Vagina (tissue), 2 donors: Measurements from ENCODE around the gene IFRD1. TPM values are rescaled to one million over a fixed set of nuclear protein-coding genes. Genes with fewer than 3 reads are reported as not detected.

Source experiments
- DNase-seq, 2 donors: peaks; one replicate each; pipeline ENCODE4 v3.0.0-alpha.2; 2017; ENCODE audit errors: extremely low spot score in 2 of 2
- H3K27ac ChIP-seq: fragments of 200-600 bp; sonication (generic); one replicate; pipeline ENCODE4 v1.5.1; 2019
- H3K27me3 ChIP-seq: fragments of 200-600 bp; sonication (generic); one replicate; pipeline ENCODE4 v1.5.1; 2019
- H3K36me3 ChIP-seq, 2 donors: fragments of 200-600 bp; sonication (generic); one replicate each; pipeline ENCODE4 v1.5.1; 2017 to 2019
- H3K4me1 ChIP-seq: fragments of 200-600 bp; sonication (generic); one replicate; pipeline ENCODE4 v1.5.1; 2019
- H3K4me3 ChIP-seq, 2 donors: fragments of 200-600 bp; sonication (generic); 1 replicate in 1 of 2; 2 replicates in 1 of 2; pipeline ENCODE4 v1.5.1; 2016 to 2019
- H3K9me3 ChIP-seq: fragments of 200-600 bp; sonication (generic); one replicate; pipeline ENCODE4 v1.5.1; 2019
- CTCF ChIP-seq, 3 experiments: fragments of 450-650 bp in 2 of 3; fragments of 200-600 bp in 1 of 3; sonication (generic) in 1 of 3; IDR thresholded peaks; one replicate each; pipeline ENCODE4 v1.5.1; 2017 to 2019; ENCODE audit warnings: antibody characterized with exemption in 3 of 3, mild to moderate bottlenecking in 2 of 3, moderate library complexity in 2 of 3
- POLR2A ChIP-seq, 2 donors: fragments of 450-650 bp; IDR thresholded peaks; one replicate each; pipeline ENCODE4 v1.6.1; 2017; ENCODE audit warnings: antibody characterized with exemption in 2 of 2, mild to moderate bottlenecking in 2 of 2, moderate library complexity in 2 of 2
- POLR2AphosphoS5 ChIP-seq, 2 donors: sonication (generic); formaldehyde crosslinking; IDR thresholded peaks; one replicate each; pipeline ENCODE4 v1.9.0; 2017; ENCODE audit warnings: antibody characterized with exemption in 2 of 2, mild to moderate bottlenecking in 2 of 2, low read depth in 1 of 2; ENCODE audit not compliant: insufficient read depth in 1 of 2
- intact Hi-C: fragments of 100-400 bp; cut with DNase I; formaldehyde crosslinking; loops from one replicate; pipeline ENCODE4 v1.15.1; 2023
- total RNA-seq: library from RNA; depleted of rRNA; stranded (reverse); fragments of >200 nt; gene quantifications from one replicate; pipeline ENCODE4 v1.2.3, GENCODE V29; 2016

The IFRD1 gene
- total RNA-seq, 1 donor from 2014 or later: 70.2 TPM

- Histone ChIP-seq H3K36me3 (no peaks in the 10 kb centered on the region), H3K4me3 (no peak overlapping the region), H3K27me3 (no peaks in the 10 kb centered on the region), H3K4me1 (no peaks in the 10 kb centered on the region), H3K27ac (no peak overlapping the region), H3K9me3 (no peaks in the 10 kb centered on the region)
- intact Hi-C loops: no loop called here
- DNase-seq: no peak
- TF ChIP-seq CTCF (IDR thresholded peaks at IDR 0.05) (no peak), POLR2AphosphoS5 (IDR thresholded peaks at IDR 0.05; ENCODE audit: insufficient read depth in 1 of 2, low read depth in 1 of 2) (no peak), POLR2A (IDR thresholded peaks at IDR 0.05) (no peak)
Observed at GRCh38 chr7:112439476-112439875, 10.8 kb upstream of the IFRD1 start.

DNA sequence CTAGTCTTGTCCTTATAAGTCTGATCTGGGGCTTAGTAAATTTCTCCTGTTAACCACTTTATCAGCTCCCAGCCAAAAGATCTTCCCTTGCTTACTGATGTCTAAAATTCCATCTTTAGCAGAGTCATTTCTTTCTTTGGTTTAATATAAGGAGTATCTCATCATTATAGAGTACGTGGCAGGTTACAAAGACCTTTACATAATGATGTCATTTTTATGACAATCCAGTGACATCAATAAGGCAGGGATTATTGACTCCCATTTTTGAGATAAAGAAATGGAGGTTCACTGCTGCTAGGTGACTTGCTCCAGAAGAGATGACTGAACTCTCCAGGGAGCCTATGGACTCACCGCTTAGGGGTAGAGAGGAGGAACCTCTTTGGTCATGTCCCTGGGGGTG is 8.1 kb upstream of the IFRD1 start:
- TF ChIP-seq POLR2A (IDR thresholded peaks at IDR 0.05) (no peak), CTCF (IDR thresholded peaks at IDR 0.05) (no peak), POLR2AphosphoS5 (IDR thresholded peaks at IDR 0.05; ENCODE audit: insufficient read depth in 1 of 2, low read depth in 1 of 2) (no peak)
- Histone ChIP-seq H3K9me3 (no peaks in the 10 kb centered on the region), H3K27me3 (no peaks in the 10 kb centered on the region), H3K4me3 (no peak overlapping the region), H3K27ac (no peak overlapping the region), H3K36me3 (no peaks in the 10 kb centered on the region), H3K4me1 (no peaks in the 10 kb centered on the region)
- no peak for DNase-seq
- intact Hi-C loops: no loop called here

- H3K9me3 ChIP-seq: no peaks in the 10 kb centered on the region
- no peaks in the 10 kb centered on the region for H3K27me3 ChIP-seq
- DNase-seq: no peak
- H3K4me1 ChIP-seq: peaks cover 10% of the 10 kb centered on the region
- H3K4me3 ChIP-seq: no peak overlapping the region
- no peaks in the 10 kb centered on the region for H3K36me3 ChIP-seq
- no peak overlapping the region for H3K27ac ChIP-seq
- TF ChIP-seq POLR2AphosphoS5 (IDR thresholded peaks at IDR 0.05; ENCODE audit: insufficient read depth in 1 of 2, low read depth in 1 of 2): no peak
- TF ChIP-seq CTCF (IDR thresholded peaks at IDR 0.05): no peak
- TF ChIP-seq POLR2A (IDR thresholded peaks at IDR 0.05): no peak
- intact Hi-C loops: no loop called here
Observed at GRCh38 chr7:112444505-112444904, 5.8 kb upstream of the IFRD1 start.

DNA sequence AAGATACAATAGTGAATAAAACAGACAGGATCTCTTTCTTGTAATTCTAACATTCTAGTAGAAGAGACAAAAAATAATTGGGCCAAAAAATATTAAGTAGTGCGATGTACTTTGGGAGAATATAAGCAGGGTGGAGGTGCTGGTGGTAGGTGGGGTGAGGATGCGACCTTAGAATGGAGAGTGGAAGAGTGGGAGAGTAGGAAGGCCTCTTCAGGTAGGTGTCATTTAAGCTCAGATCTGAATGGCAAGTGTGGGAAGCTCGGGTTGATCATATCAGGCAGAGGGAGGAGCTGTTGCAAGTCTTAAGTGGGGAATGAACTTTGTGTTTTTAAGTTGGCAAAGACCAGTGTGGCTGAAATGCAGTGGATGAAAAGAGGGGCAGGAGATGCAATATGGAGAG is 3.8 kb upstream of the IFRD1 start:
- TF ChIP-seq CTCF (IDR thresholded peaks at IDR 0.05) (no peak), POLR2AphosphoS5 (IDR thresholded peaks at IDR 0.05; ENCODE audit: insufficient read depth in 1 of 2, low read depth in 1 of 2) (no peak), POLR2A (IDR thresholded peaks at IDR 0.05) (no peak)
- H3K27me3 ChIP-seq: no peaks in the 10 kb centered on the region
- DNase-seq: no peak
- intact Hi-C loops: no loop called here
- no peak overlapping the region for H3K4me3 ChIP-seq
- H3K4me1 ChIP-seq: peaks cover 15% of the 10 kb centered on the region
- H3K36me3 ChIP-seq: no peaks in the 10 kb centered on the region
- no peak overlapping the region for H3K27ac ChIP-seq
- H3K9me3 ChIP-seq: no peaks in the 10 kb centered on the region

- H3K27ac ChIP-seq: no peak overlapping the region
- H3K4me3 ChIP-seq: no peak overlapping the region
- H3K27me3 ChIP-seq: no peaks in the 10 kb centered on the region
- no peaks in the 10 kb centered on the region for H3K9me3 ChIP-seq
- peaks cover 25% of the 10 kb centered on the region for H3K4me1 ChIP-seq
- no peak for DNase-seq
- TF ChIP-seq POLR2AphosphoS5 (IDR thresholded peaks at IDR 0.05; ENCODE audit: insufficient read depth in 1 of 2, low read depth in 1 of 2): no peak
- TF ChIP-seq POLR2A (IDR thresholded peaks at IDR 0.05): no peak
- TF ChIP-seq CTCF (IDR thresholded peaks at IDR 0.05): no peak
- intact Hi-C loops: no loop called here
- H3K36me3 ChIP-seq: no peaks in the 10 kb centered on the region
Observed at GRCh38 chr7:112447406-112447805, 2.9 kb upstream of the IFRD1 start.
